OCI-LY1 (cell line): ENCODE data around the gene OGFOD1.

Experiments used
- CTCF ChIP-seq: fragments of 200-600 bp; sonication (generic), shearing (Covaris generic); IDR thresholded peaks from 2 replicates; pipeline ENCODE4 v1.5.1; 2017; ENCODE audit warnings: mild to moderate bottlenecking, antibody characterized with exemption, low read length, moderate library complexity, mixed read lengths
- EZH2 ChIP-seq: fragments of 200-600 bp; sonication (generic), shearing (Covaris generic); IDR thresholded peaks from 2 replicates; pipeline ENCODE4 v1.8.0; 2017; ENCODE audit warnings: borderline replicate concordance, mixed run types, mild to moderate bottlenecking, antibody characterized with exemption, low read length, moderate library complexity, mixed read lengths

- TF ChIP-seq CTCF (no peak), EZH2 (no peak)
These were observed 37.0 kb upstream of the OGFOD1 start for GRCh38 chr16:56414366-56414765.
